IMR-90 (cell line): ENCODE measurements around the gene GPR183. TPM values are rescaled to one million over a fixed set of nuclear protein-coding genes. Genes with fewer than 3 reads are reported as not detected.

Source experiments
- ATAC-seq: fragments of 200-7000 bp; cut with Tn5 transposase; 2 replicates; pipeline ENCODE4 v1.9.1; 2020; ENCODE audit warnings: low read depth, mild to moderate bottlenecking, moderate library complexity
- BruUV-seq: library from RNA; stranded (reverse); fragments of 400-500 nt; replicated peaks from 2 replicates; lab custom pipeline; 2021; lab: Mats Ljungman, UMichigan
- CTCF ChIA-PET: fragments of 300-600 bp; formaldehyde crosslinking; extraction: SDS; loops from one replicate; lab custom pipeline; 2021; ENCODE audit warnings: antibody characterized with exemption; lab: Yijun Ruan, JAX
- POLR2A ChIA-PET: fragments of 300-600 bp; sonication (Branson Sonifier 250); formaldehyde crosslinking; loops from one replicate; lab custom pipeline; 2022; ENCODE audit warnings: antibody characterized with exemption; ENCODE audit not compliant: unreplicated experiment; lab: Charles Lee
- DNase-seq: peaks from one replicate; pipeline ENCODE4 v3.0.0; 2013
- H2AFZ ChIP-seq: replicated peaks from 2 replicates; pipeline ENCODE3; 2013; ENCODE audit warnings: low read length, mild to moderate bottlenecking; ENCODE audit not compliant: poor library complexity
- H2AK5ac ChIP-seq: 2 replicates; pipeline ENCODE4 v1.6.1; 2013; ENCODE audit warnings: low read depth, low read length, inconsistent platforms
- H2AK9ac ChIP-seq: replicated peaks from 2 replicates; pipeline ENCODE3; 2013; ENCODE audit warnings: mild to moderate bottlenecking, low read depth, low read length, moderate library complexity; ENCODE audit not compliant: poor library complexity
- H2BK120ac ChIP-seq: 2 replicates; pipeline ENCODE4 v1.6.1; 2013; ENCODE audit warnings: low read depth, low read length, inconsistent platforms
- H2BK15ac ChIP-seq: 3 replicates; pipeline ENCODE4 v1.6.1; 2013; ENCODE audit warnings: low read depth, low read length, inconsistent platforms
- H2BK20ac ChIP-seq: 2 replicates; pipeline ENCODE4 v1.6.1; 2013; ENCODE audit warnings: low read depth, mild to moderate bottlenecking, inconsistent platforms, low read length, moderate library complexity
- H2BK5ac ChIP-seq: 2 replicates; pipeline ENCODE4 v1.6.1; 2013; ENCODE audit warnings: mild to moderate bottlenecking, low read depth, low read length, inconsistent platforms; ENCODE audit not compliant: poor library complexity, severe bottlenecking
- H3K14ac ChIP-seq: replicated peaks from 2 replicates; pipeline ENCODE4 v1.6.1; 2013; ENCODE audit warnings: low read depth, low read length, inconsistent platforms
- H3K18ac ChIP-seq: 2 replicates; pipeline ENCODE4 v1.6.1; 2013; ENCODE audit warnings: low read depth, low read length, control low read depth
- H3K23ac ChIP-seq: 2 replicates; pipeline ENCODE4 v1.6.1; 2013; ENCODE audit warnings: low read depth, low read length, inconsistent platforms
- H3K27ac ChIP-seq: 2 replicates; pipeline ENCODE4 v1.5.1; 2013; ENCODE audit warnings: mild to moderate bottlenecking, control low read depth, low read length; ENCODE audit not compliant: insufficient read depth
- H3K27me3 ChIP-seq: 2 replicates; pipeline ENCODE4 v1.6.1; 2013; ENCODE audit warnings: low read length; ENCODE audit not compliant: control insufficient read depth, insufficient read depth
- H3K36me3 ChIP-seq: 2 replicates; pipeline ENCODE4 v1.6.1; 2013; ENCODE audit warnings: low read length, mixed read lengths; ENCODE audit not compliant: control insufficient read depth, insufficient read depth
- H3K4ac ChIP-seq: 2 replicates; pipeline ENCODE4 v1.6.1; 2013; ENCODE audit warnings: low read depth, low read length, inconsistent platforms
- H3K4me1 ChIP-seq: 2 replicates; pipeline ENCODE4 v1.6.1; 2013; ENCODE audit warnings: low read length, mixed read lengths; ENCODE audit not compliant: control insufficient read depth, insufficient read depth
- H3K4me2 ChIP-seq: 2 replicates; pipeline ENCODE4 v1.6.1; 2013; ENCODE audit warnings: low read depth, mild to moderate bottlenecking, control low read depth, low read length, moderate library complexity
- H3K4me3 ChIP-seq: 2 replicates; pipeline ENCODE4 v1.5.1; 2013; ENCODE audit warnings: low read depth, mild to moderate bottlenecking, control low read depth, low read length, moderate library complexity; ENCODE audit not compliant: insufficient read depth
- H3K56ac ChIP-seq: 2 replicates; pipeline ENCODE4 v1.6.1; 2013; ENCODE audit warnings: low read length, inconsistent platforms; ENCODE audit not compliant: insufficient read depth; ENCODE audit errors: extremely low read depth
- H3K79me1 ChIP-seq, 2 experiments: 2 replicates each; pipeline ENCODE4 v1.6.1; 2013; ENCODE audit warnings: low read length in 2 of 2, inconsistent platforms in 1 of 2, low read depth in 1 of 2
- H3K9ac ChIP-seq: 2 replicates; pipeline ENCODE4 v1.6.1; 2013; ENCODE audit warnings: low read depth, low read length, control low read depth
- H3K9me1 ChIP-seq: 2 replicates; pipeline ENCODE4 v1.6.1; 2013; ENCODE audit warnings: low read length, inconsistent platforms; ENCODE audit not compliant: insufficient read depth
- H3K9me3 ChIP-seq: 2 replicates; pipeline ENCODE4 v1.6.1; 2013; ENCODE audit warnings: low read length; ENCODE audit not compliant: control insufficient read depth, insufficient read depth
- H4K20me1 ChIP-seq: 2 replicates; pipeline ENCODE4 v1.6.1; 2013; ENCODE audit warnings: low read length, inconsistent platforms; ENCODE audit not compliant: insufficient read depth
- H4K5ac ChIP-seq: 2 replicates; pipeline ENCODE4 v1.6.1; 2013; ENCODE audit warnings: mild to moderate bottlenecking, low read depth, low read length, control low read depth
- H4K8ac ChIP-seq, 2 experiments: 2 replicates each; pipeline ENCODE4 v1.6.1; 2013; ENCODE audit warnings: low read depth in 2 of 2, low read length in 2 of 2, control low read depth in 1 of 2, inconsistent platforms in 1 of 2
- H4K91ac ChIP-seq: 2 replicates; pipeline ENCODE4 v1.6.1; 2013; ENCODE audit warnings: low read depth, low read length, inconsistent platforms; ENCODE audit not compliant: insufficient read depth
- BHLHE40 ChIP-seq: fragments of 150-350 bp; IDR thresholded peaks from 2 replicates; pipeline ENCODE4 v1.6.1; 2016; ENCODE audit warnings: mild to moderate bottlenecking, low read depth, low read length
- CEBPB ChIP-seq: IDR thresholded peaks from 2 replicates; pipeline ENCODE4 v1.6.1; 2012; ENCODE audit warnings: low read depth, low read length, improper control_type of control experiment
- CHD1 ChIP-seq: IDR thresholded peaks from 2 replicates; pipeline ENCODE4 v1.6.1; 2012; ENCODE audit warnings: low read depth, low read length, improper control_type of control experiment
- ELK1 ChIP-seq: fragments of 150-350 bp; IDR thresholded peaks from 2 replicates; pipeline ENCODE4 v1.6.1; 2016; ENCODE audit warnings: low read depth, mild to moderate bottlenecking, low read length, moderate library complexity, borderline replicate concordance
- FOS ChIP-seq: fragments of 150-350 bp; IDR thresholded peaks from 2 replicates; pipeline ENCODE4 v1.6.1; 2016; ENCODE audit warnings: low read depth, low read length
- MAFK ChIP-seq: IDR thresholded peaks from 2 replicates; pipeline ENCODE4 v1.6.1; 2012; ENCODE audit warnings: low read depth, low read length, improper control_type of control experiment
- MAZ ChIP-seq: IDR thresholded peaks from 2 replicates; pipeline ENCODE4 v1.6.1; 2012; ENCODE audit warnings: low read depth, mild to moderate bottlenecking, low read length, improper control_type of control experiment, moderate library complexity, borderline replicate concordance
- MXI1 ChIP-seq: IDR thresholded peaks from 2 replicates; pipeline ENCODE4 v1.6.1; 2012; ENCODE audit warnings: low read depth, mild to moderate bottlenecking, low read length, moderate library complexity, borderline replicate concordance
- NFE2L2 ChIP-seq: fragments of 150-350 bp; IDR thresholded peaks from 2 replicates; pipeline ENCODE4 v1.6.1; 2016; ENCODE audit warnings: low read depth, mild to moderate bottlenecking, low read length
- POLR2A ChIP-seq: IDR thresholded peaks from 2 replicates; pipeline ENCODE4 v1.6.1; 2012; ENCODE audit warnings: mild to moderate bottlenecking, low read depth, low read length
- RAD21 ChIP-seq: IDR thresholded peaks from 2 replicates; pipeline ENCODE4 v1.6.1; 2012; ENCODE audit warnings: low read length, improper control_type of control experiment
- RCOR1 ChIP-seq: IDR thresholded peaks from 2 replicates; pipeline ENCODE4 v1.6.1; 2012; ENCODE audit warnings: mild to moderate bottlenecking, low read length, improper control_type of control experiment; ENCODE audit not compliant: insufficient replicate concordance
- RFX5 ChIP-seq: IDR thresholded peaks from 2 replicates; pipeline ENCODE4 v1.8.0; 2012; ENCODE audit warnings: low read depth, mild to moderate bottlenecking, low read length, moderate library complexity
- SMC3 ChIP-seq: fragments of 150-350 bp; IDR thresholded peaks from 2 replicates; pipeline ENCODE4 v1.6.1; 2016; ENCODE audit warnings: low read depth, mild to moderate bottlenecking, antibody characterized with exemption, low read length, moderate library complexity
- USF2 ChIP-seq: fragments of 150-350 bp; IDR thresholded peaks from 2 replicates; pipeline ENCODE4 v1.6.1; 2017; ENCODE audit warnings: mild to moderate bottlenecking, antibody characterized with exemption, low read length, low read depth
- WGBS, 2 experiments: methylation state at CpG; one replicate each; pipeline versions ENCODE4 v1.1.5 to v1.1.7; 2013; ENCODE audit warnings: missing lambda C conversion rate in 2 of 2; ENCODE audit not compliant: insufficient read length in 1 of 2; ENCODE audit errors: extremely low coverage in 2 of 2; 5-methylcytosine and 5-hydroxymethylcytosine counted together
- dilution Hi-C: fragments of 300-500 bp; cut with HindIII; formaldehyde crosslinking; loops from one replicate; pipeline ENCODE4 v1.14.3; 2018; ENCODE audit warnings: low sequenced_read_pairs; ENCODE audit not compliant: unreplicated experiment
- in situ Hi-C: fragments of 300-500 bp; cut with MboI; formaldehyde crosslinking; loops from 3 replicates; pipeline ENCODE4 v1.14.3; 2019; ENCODE audit warnings: low sequenced_read_pairs, inconsistent platforms, mixed read lengths
- intact Hi-C: fragments of 100-400 bp; cut with micrococcal nuclease; formaldehyde crosslinking; loops from 2 replicates; pipeline ENCODE4 v1.10.0; 2022
- polyA plus RNA-seq, 3 experiments: library from polyadenylated mRNA; depleted of rRNA; stranded (reverse); fragments of >200 nt; gene quantifications; 2 replicates each; pipeline ENCODE4 v1.2.3, GENCODE V29; 2012; ENCODE audit warnings: low replicate concordance in 1 of 3
- total RNA-seq: library from RNA; depleted of rRNA; stranded (reverse); fragments of >200 nt; gene quantifications from 2 replicates; pipeline ENCODE4 v1.2.3, GENCODE V29; 2012
- TF ChIP-seq, protein P1 (sequence below): conservative IDR thresholded peaks from 2 replicates; pipeline ENCODE4 v1.5.1; 2012; ENCODE audit warnings: mild to moderate bottlenecking, low read depth, low read length, improper control_type of control experiment

Gene GPR183
- total and polyA plus RNA-seq, 2 of the 4 experiments (the other 2 are of a cell fraction): 0.18 to 0.31 TPM

- dilution Hi-C loops (no loop called here), in situ Hi-C loops (no loop called here), intact Hi-C loops (loop anchor here (5.0 kb wide), 1 partner anchor 55 kb away; the partner anchor contains the start of gene UBAC2)
- ChIA-PET POLR2A (no interaction called here), CTCF (interaction anchor here (0.6 to 1.1 kb wide), 3 partner anchors 11 to 179 kb away, joined by 3 to 6 read pairs (median 4); no protein-coding TSS in a partner anchor)
- Histone ChIP-seq H3K4me3 (no peak overlapping the region), H3K79me1 (peaks cover 3 to 4% of the 10 kb centered on the region in 2 experiments; a peak in 2 of 4 replicates), H2BK5ac (no peak overlapping the region), H4K91ac (no peak overlapping the region), H2AK5ac (no peak overlapping the region), H2BK120ac (no peak overlapping the region), H2AFZ (no peak overlapping the region), H4K8ac (no peak overlapping the region), H3K27me3 (no peaks in the 10 kb centered on the region), H3K4me2 (no peak overlapping the region), H3K14ac (no peak overlapping the region), H2AK9ac (no peak overlapping the region), H3K18ac (no peak overlapping the region), H3K9me3 (no peaks in the 10 kb centered on the region), H3K36me3 (peaks cover 9% of the 10 kb centered on the region), H4K5ac (no peak overlapping the region; the same call in 1 of the 2 replicates), H3K9ac (no peak overlapping the region), H3K23ac (no peak overlapping the region), H3K56ac (no peak overlapping the region), H3K4me1 (peaks cover 4% of the 10 kb centered on the region; the same call in 1 of the 2 replicates), H3K27ac (no peak overlapping the region), H3K9me1 (peaks cover 3% of the 10 kb centered on the region; the same call in 1 of the 2 replicates), H4K20me1 (no peaks in the 10 kb centered on the region), H3K4ac (no peak overlapping the region), H2BK15ac (no peak overlapping the region), H2BK20ac (no peak overlapping the region)
- no CpG with 5 or more reads among the region's 2 CpGs for WGBS, 2 experiments
- TF ChIP-seq NFE2L2: no peak
- TF ChIP-seq RFX5: no peak
- TF ChIP-seq ELK1: no peak
- no peak for TF ChIP-seq USF2
- no peak for TF ChIP-seq CHD1
- TF ChIP-seq SMC3: no peak
- no peak for TF ChIP-seq RCOR1
- no peak for TF ChIP-seq MAZ
- TF ChIP-seq POLR2A: no peak
- TF ChIP-seq RAD21: no peak
- no peak for TF ChIP-seq CEBPB
- no peak for TF ChIP-seq FOS
- TF ChIP-seq, protein P1, sequence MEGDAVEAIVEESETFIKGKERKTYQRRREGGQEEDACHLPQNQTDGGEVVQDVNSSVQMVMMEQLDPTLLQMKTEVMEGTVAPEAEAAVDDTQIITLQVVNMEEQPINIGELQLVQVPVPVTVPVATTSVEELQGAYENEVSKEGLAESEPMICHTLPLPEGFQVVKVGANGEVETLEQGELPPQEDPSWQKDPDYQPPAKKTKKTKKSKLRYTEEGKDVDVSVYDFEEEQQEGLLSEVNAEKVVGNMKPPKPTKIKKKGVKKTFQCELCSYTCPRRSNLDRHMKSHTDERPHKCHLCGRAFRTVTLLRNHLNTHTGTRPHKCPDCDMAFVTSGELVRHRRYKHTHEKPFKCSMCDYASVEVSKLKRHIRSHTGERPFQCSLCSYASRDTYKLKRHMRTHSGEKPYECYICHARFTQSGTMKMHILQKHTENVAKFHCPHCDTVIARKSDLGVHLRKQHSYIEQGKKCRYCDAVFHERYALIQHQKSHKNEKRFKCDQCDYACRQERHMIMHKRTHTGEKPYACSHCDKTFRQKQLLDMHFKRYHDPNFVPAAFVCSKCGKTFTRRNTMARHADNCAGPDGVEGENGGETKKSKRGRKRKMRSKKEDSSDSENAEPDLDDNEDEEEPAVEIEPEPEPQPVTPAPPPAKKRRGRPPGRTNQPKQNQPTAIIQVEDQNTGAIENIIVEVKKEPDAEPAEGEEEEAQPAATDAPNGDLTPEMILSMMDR: no peak
- no peak for TF ChIP-seq MXI1
- no peak for TF ChIP-seq BHLHE40
- TF ChIP-seq MAFK: no peak
- no TSS peak for BruUV-seq
- DNase-seq (no peak), ATAC-seq (no peak)
Observed at GRCh38 chr13:99257291-99257690, 49.9 kb downstream of the GPR183 start.
